Duodenal mucosa (tissue), 2 donors: ENCODE results near the gene TMEM42.

Source experiments
- H3K27ac ChIP-seq: one replicate; pipeline ENCODE4 v1.7.0; 2013; ENCODE audit warnings: low read depth, low read length
- H3K27me3 ChIP-seq, 2 donors: one replicate each; pipeline ENCODE4 v1.7.0; 2013; ENCODE audit warnings: low read length in 2 of 2, control low read depth in 1 of 2; ENCODE audit not compliant: insufficient read depth in 2 of 2, control insufficient read depth in 1 of 2
- H3K36me3 ChIP-seq, 2 donors: one replicate each; pipeline ENCODE4 v1.7.0; 2013; ENCODE audit warnings: low read length in 2 of 2, control low read depth in 1 of 2; ENCODE audit not compliant: insufficient read depth in 2 of 2, control insufficient read depth in 1 of 2
- H3K4me1 ChIP-seq, 2 donors: one replicate each; pipeline ENCODE4 v1.7.0; 2013; ENCODE audit warnings: low read length in 2 of 2, control low read depth in 1 of 2; ENCODE audit not compliant: insufficient read depth in 2 of 2, control insufficient read depth in 1 of 2
- H3K4me3 ChIP-seq, 2 donors: one replicate each; pipeline ENCODE4 v1.7.0; 2013; ENCODE audit warnings: low read length in 2 of 2, low read depth in 1 of 2
- H3K9ac ChIP-seq, 2 donors: one replicate each; pipeline ENCODE4 v1.7.0; 2013; ENCODE audit warnings: low read length in 2 of 2, low read depth in 1 of 2
- H3K9me3 ChIP-seq, 2 donors: one replicate each; pipeline ENCODE4 v1.7.0; 2013; ENCODE audit warnings: low read length in 2 of 2, control low read depth in 1 of 2; ENCODE audit not compliant: control insufficient read depth in 1 of 2

Gene TMEM42

DNA sequence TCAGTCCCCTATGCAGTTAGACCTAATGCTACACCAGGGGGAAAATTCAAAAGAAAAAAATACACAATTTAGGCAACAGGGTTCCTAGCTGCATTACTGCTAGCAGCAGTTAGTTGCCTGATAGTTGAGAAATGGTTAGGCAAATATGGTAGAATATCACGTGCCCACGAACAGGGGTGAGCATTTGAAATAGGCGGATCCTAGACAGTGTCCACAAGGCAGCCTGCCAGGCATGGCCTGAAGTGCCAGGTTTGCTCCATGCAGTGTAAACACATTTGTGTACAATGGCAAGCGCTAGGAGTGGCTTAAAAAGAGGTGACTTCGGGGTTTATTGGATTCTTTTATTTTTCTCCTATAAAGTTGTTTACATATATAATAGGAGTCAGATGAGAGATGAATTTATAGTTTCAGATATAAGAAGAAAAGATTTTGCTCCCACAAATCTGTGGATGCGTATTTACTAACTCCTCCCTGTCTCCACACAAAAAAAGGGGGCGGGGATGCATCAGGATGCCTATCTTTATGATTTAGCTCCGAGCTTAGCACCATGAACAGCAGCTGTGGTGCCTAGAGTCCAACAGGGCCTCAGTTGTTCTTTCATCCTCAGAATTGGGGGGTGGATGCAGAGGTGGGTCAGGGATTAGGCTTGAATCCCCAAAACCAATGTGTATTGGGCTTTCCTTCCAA, 8.8 kb downstream of the TMEM42 start:
- no peaks in the 10 kb centered on the region for H3K36me3 ChIP-seq
- H3K4me1 ChIP-seq: no peaks in the 10 kb centered on the region
- H3K4me3 ChIP-seq: no peak overlapping the region
- no peaks in the 10 kb centered on the region for H3K9me3 ChIP-seq
- H3K27ac ChIP-seq: no peak overlapping the region
- H3K27me3 ChIP-seq: no peaks in the 10 kb centered on the region
- H3K9ac ChIP-seq: no peak overlapping the region

DNA sequence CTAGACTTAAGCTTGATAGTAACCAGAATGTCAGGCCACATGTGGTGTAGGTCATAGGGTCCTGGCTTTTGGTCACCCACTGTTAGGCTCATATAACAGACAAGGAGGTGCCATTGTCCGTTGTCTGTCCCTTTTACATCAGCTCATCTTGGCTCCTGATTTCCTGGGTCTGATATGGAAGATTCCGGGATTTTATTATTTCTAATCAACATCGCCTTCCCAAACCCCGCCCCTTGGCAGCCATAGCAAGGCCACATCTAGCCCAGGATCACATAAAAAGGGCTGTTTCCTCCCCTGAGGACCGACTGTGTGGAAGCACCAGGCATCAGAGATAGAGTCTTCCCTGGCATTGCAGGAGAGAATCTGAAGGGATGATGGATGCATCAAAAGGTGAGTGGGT, 12.6 kb downstream of the TMEM42 start, which contains the start of gene TGM4:
Gene TGM4 (plus strand): TSS at position 301 of the 400 bp plus-strand sequence. CDS start 71 bp downstream, at position 372.
- Histone ChIP-seq H3K4me1 (no peaks in the 10 kb centered on the region), H3K9ac (no peak within 1 kb of the TSS), H3K36me3 (no peaks in the 10 kb centered on the region), H3K9me3 (no peaks in the 10 kb centered on the region), H3K27me3 (no peaks in the 10 kb centered on the region), H3K27ac (no peak within 1 kb of the TSS), H3K4me3 (no peak within 1 kb of the TSS)

DNA sequence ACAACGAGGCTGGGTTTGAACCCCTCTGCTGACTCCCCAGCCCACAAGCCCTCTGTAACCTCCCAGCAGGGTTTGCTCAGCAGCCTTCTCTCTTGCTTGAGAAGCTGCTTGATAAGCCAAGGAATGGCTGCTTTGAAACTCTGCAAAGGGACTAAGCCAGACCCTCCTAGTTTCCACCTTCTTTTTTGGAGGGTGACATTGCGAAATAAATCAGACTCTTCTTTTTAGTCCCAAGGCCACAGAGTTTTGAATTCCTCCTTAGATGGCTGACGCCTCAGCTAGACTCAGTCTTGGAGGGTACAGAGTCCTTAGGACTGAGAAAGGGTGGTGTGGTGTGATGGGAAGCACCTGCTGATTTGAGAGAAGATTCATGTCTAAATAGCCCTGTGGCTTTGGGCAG, 13.9 kb downstream of the TMEM42 start:
- H3K4me1 ChIP-seq: no peaks in the 10 kb centered on the region
- H3K4me3 ChIP-seq: no peak overlapping the region
- H3K27me3 ChIP-seq: peaks cover 0 to 2% of the 10 kb centered on the region in 2 donors
- no peaks in the 10 kb centered on the region for H3K36me3 ChIP-seq
- H3K27ac ChIP-seq: no peak overlapping the region
- H3K9ac ChIP-seq: no peak overlapping the region
- no peaks in the 10 kb centered on the region for H3K9me3 ChIP-seq

DNA sequence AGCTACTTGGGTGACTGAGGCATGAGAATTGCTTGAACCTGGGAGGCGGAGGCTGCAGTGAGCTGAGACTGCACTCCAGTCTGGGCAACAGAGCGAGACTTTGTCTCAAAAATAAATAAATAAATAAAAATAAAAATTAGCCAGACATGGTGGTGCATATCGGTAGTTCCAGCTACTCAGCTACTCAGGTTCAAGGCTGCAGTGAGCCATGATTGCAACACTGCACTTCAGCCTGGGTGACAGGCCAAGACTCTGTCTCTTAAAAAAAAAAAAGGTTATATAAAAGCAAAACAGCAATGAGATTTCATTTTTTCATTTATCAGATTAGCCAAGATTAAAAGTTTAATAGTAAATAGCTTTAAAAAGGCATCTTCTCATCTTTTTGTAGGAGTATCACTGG, 15.6 kb downstream of the TMEM42 start:
- Histone ChIP-seq H3K9me3 (no peaks in the 10 kb centered on the region), H3K9ac (no peak overlapping the region), H3K27ac (no peak overlapping the region), H3K36me3 (no peaks in the 10 kb centered on the region), H3K4me3 (no peak overlapping the region), H3K4me1 (no peaks in the 10 kb centered on the region), H3K27me3 (peaks cover 0 to 2% of the 10 kb centered on the region in 2 donors)

DNA sequence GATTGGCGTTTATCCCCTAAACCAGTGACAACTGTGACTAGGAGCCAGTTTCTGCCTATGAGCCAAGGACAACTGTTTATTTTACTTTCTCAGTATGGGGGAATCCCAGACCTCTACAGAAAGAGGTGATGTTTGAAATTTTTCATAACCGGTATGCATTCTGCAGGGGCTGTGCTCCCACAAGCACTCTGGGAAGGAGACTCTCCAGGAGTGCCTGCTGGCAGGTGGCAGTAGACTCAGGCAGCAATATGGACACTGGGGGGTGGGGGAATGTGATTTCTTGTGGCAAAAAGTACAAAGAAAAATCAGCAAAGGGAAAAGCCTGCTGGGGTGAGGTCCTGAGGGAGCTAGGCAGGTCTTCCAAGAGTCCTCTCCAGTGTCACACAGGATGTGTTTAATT, 18.6 kb downstream of the TMEM42 start:
- H3K4me3 ChIP-seq: no peak overlapping the region
- no peak overlapping the region for H3K9ac ChIP-seq
- no peaks in the 10 kb centered on the region for H3K4me1 ChIP-seq
- H3K27me3 ChIP-seq: peaks cover 2 to 3% of the 10 kb centered on the region in 2 donors
- H3K27ac ChIP-seq: no peak overlapping the region
- no peaks in the 10 kb centered on the region for H3K36me3 ChIP-seq
- H3K9me3 ChIP-seq: peaks cover 0 to 4% of the 10 kb centered on the region in 2 donors

DNA sequence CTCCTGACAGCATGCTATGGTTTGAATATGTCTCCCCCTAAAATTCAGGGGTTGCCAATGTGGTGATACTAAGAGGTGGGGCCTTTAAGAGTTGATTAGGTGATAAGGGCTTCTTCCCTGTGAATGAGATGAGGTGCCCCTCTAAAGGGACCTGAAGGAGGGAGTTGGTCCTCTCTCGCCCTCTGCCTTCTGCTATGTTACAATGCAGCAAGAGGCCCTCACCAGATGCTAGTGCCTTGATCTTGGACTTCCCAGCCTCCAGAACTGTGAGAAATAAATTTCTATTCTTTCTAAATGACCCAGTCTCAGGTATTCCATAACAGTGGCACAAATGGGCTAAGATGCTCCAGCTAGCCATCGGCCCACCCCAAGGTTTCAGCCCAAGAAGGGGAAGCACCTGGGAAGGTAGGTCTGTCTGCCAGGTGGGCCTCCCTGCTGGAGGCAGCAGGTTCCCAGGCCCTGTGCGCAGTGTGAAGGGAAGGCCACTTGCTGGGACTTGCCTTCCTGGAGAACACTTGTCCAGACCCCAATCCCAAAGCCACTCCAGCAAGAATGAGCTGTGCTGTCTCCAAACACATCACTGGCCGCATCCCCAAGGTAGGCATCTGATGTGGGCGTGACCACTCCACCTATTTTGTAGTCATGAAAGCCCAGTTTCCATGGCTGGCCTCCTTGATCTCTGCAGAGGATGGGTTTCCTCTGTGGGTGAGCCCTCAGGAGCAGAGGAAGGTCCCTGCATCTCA, 21.7 kb downstream of the TMEM42 start:
- H3K27ac ChIP-seq: no peak overlapping the region

DNA sequence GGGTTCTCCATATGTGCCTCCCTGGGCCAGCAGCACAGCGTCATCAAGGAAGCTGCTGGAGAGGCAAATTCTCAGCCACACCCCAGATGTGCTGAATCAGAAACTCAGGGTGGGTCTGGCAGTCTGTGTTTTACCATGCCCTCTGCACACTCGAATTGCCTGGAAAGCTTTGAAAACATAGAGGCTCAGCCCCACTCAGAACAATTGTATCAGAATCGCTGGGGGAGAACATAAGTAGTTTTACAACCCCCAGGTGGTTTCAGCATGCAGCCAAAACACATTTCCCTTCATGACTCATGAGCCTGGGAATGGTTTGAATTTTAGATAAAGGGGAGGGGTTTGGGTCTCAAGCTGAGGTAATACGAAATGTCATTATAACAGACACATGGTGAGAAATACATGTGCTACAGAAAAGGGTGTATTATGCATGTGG, 22.3 kb downstream of the TMEM42 start:
- H3K4me1 ChIP-seq: no peaks in the 10 kb centered on the region
- no peak overlapping the region for H3K27ac ChIP-seq
- no peak overlapping the region for H3K9ac ChIP-seq
- no peak overlapping the region for H3K4me3 ChIP-seq
- peaks cover 2 to 7% of the 10 kb centered on the region in 2 donors for H3K27me3 ChIP-seq
- peaks cover 0 to 4% of the 10 kb centered on the region in 2 donors for H3K9me3 ChIP-seq
- H3K36me3 ChIP-seq: no peaks in the 10 kb centered on the region

More for the DNA sequence above, 21.7 kb downstream of the TMEM42 start:
- no peaks in the 10 kb centered on the region for H3K36me3 ChIP-seq
- no peak overlapping the region for H3K4me3 ChIP-seq
- no peaks in the 10 kb centered on the region for H3K4me1 ChIP-seq
- no peak overlapping the region for H3K9ac ChIP-seq
- H3K27me3 ChIP-seq: peaks cover 2 to 7% of the 10 kb centered on the region in 2 donors
- peaks cover 0 to 4% of the 10 kb centered on the region in 2 donors for H3K9me3 ChIP-seq

DNA sequence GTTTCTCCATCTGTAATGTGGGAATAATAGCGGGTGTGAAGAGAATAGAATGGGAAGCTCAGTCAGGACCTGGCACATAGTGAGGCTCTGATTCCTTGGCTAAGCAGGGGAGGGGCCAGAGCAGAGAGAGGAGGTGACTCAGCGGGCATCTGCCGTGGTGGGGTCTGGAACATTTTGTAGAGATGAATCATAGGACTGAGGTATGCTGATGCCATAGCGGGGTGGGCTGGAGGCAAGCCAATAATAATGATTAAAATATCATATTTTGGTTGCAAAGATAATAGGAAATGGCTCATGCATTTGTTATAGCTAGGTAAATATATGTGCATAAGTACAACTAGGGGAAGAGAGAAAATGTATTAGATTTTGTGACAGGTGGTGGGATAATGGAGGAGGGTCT, 23.9 kb downstream of the TMEM42 start:
- peaks cover 0 to 4% of the 10 kb centered on the region in 2 donors for H3K9me3 ChIP-seq
- no peaks in the 10 kb centered on the region for H3K36me3 ChIP-seq
- no peak overlapping the region for H3K9ac ChIP-seq
- no peak overlapping the region for H3K27ac ChIP-seq
- H3K27me3 ChIP-seq: peaks cover 0 to 7% of the 10 kb centered on the region in 2 donors
- H3K4me1 ChIP-seq: no peaks in the 10 kb centered on the region
- no peak overlapping the region for H3K4me3 ChIP-seq

DNA sequence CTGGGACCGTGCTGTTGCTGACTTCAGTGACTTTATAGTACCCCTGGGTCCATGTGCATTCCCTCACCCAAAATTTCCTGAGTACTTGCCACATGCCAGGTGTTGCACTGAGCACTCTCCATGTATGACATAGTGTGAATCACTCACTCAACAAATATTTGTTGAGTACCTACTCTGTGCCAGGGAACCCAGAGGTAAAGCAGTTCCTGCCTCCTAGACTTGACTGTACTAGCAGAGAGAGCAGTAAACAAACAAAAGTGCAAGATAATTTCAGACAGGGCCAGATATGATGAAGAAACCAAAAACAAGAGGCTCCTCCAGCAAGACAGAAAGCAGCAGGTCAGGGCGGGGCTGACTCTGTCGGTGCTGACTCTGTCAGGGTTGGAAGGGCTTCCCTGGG, 24.8 kb downstream of the TMEM42 start:
- Histone ChIP-seq H3K4me1 (no peaks in the 10 kb centered on the region), H3K4me3 (no peak overlapping the region), H3K9me3 (peaks cover 0 to 4% of the 10 kb centered on the region in 2 donors), H3K27me3 (peaks cover 0 to 7% of the 10 kb centered on the region in 2 donors), H3K36me3 (no peaks in the 10 kb centered on the region), H3K27ac (no peak overlapping the region), H3K9ac (no peak overlapping the region)

DNA sequence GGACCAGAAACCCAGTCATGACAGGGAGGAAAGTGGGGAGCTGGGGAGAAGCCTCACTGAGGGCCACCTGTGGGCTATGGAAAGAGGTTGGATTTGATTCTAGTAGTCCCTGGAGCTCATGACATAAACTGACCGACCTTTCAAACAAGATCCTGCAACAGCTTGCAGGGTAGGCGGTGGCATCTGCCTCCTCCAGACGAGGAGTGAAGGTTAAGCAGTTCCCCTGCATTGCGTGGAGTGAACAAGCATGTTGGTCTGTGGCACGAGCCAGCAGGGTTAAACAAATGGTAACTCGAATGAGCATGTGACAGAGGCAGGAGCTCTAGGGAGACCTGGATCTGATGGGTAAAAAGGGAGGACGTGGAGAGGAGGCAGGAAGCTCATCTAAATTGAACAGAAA, 25.4 kb downstream of the TMEM42 start:
- H3K9ac ChIP-seq: no peak overlapping the region
- H3K27me3 ChIP-seq: peaks cover 0 to 7% of the 10 kb centered on the region in 2 donors
- H3K9me3 ChIP-seq: peaks cover 0 to 4% of the 10 kb centered on the region in 2 donors
- no peak overlapping the region for H3K4me3 ChIP-seq
- H3K4me1 ChIP-seq: no peaks in the 10 kb centered on the region
- H3K36me3 ChIP-seq: no peaks in the 10 kb centered on the region
- no peak overlapping the region for H3K27ac ChIP-seq
